Rectal smooth muscle tissue (tissue), 1 donor: ENCODE measurements around the gene LARGE1.

Source experiments
- H3K27ac ChIP-seq: one replicate; pipeline ENCODE4 v1.7.0; 2013; ENCODE audit warnings: low read depth, low read length, inconsistent platforms
- H3K27me3 ChIP-seq: one replicate; pipeline ENCODE4 v1.7.0; 2013; ENCODE audit warnings: low read length; ENCODE audit not compliant: control insufficient read depth, insufficient read depth
- H3K36me3 ChIP-seq: one replicate; pipeline ENCODE4 v1.7.0; 2013; ENCODE audit warnings: low read length; ENCODE audit not compliant: control insufficient read depth, insufficient read depth
- H3K4me1 ChIP-seq: one replicate; pipeline ENCODE4 v1.7.0; 2013; ENCODE audit warnings: low read length; ENCODE audit not compliant: control insufficient read depth, insufficient read depth
- H3K4me3 ChIP-seq: one replicate; pipeline ENCODE4 v1.7.0; 2013; ENCODE audit warnings: low read length
- H3K9ac ChIP-seq: one replicate; pipeline ENCODE4 v1.7.0; 2013; ENCODE audit warnings: low read length

LARGE1 gene

GRCh38 chr22:33879796-33880195, 40.5 kb downstream of the LARGE1 start:
- Histone ChIP-seq H3K27me3 (no peaks in the 10 kb centered on the region), H3K9ac (no peak overlapping the region), H3K4me3 (no peak overlapping the region), H3K4me1 (no peaks in the 10 kb centered on the region), H3K36me3 (no peaks in the 10 kb centered on the region), H3K27ac (no peak overlapping the region)

- Histone ChIP-seq H3K4me1 (peaks cover 9% of the 10 kb centered on the region), H3K4me3 (no peak overlapping the region), H3K27me3 (no peaks in the 10 kb centered on the region), H3K9ac (no peak overlapping the region), H3K36me3 (no peaks in the 10 kb centered on the region), H3K27ac (no peak overlapping the region)
These were observed 45.0 kb downstream of the LARGE1 start for GRCh38 chr22:33875316-33875715.

GRCh38 chr22:33874206-33874605, 46.1 kb downstream of the LARGE1 start:
- Histone ChIP-seq H3K9ac (no peak overlapping the region), H3K4me1 (peaks cover 19% of the 10 kb centered on the region), H3K27ac (peak overlapping the region; percentile 12), H3K36me3 (no peaks in the 10 kb centered on the region), H3K27me3 (no peaks in the 10 kb centered on the region), H3K4me3 (no peak overlapping the region)

GRCh38 chr22:33873666-33874065, 46.6 kb downstream of the LARGE1 start:
- H3K4me3 ChIP-seq, result no peak overlapping the region
- H3K27me3 ChIP-seq, result no peaks in the 10 kb centered on the region
- H3K36me3 ChIP-seq, result no peaks in the 10 kb centered on the region
- peaks cover 19% of the 10 kb centered on the region for H3K4me1 ChIP-seq
- H3K27ac ChIP-seq, result peak overlapping the region; percentile 29
- H3K9ac ChIP-seq, result no peak overlapping the region

GRCh38 chr22:33873186-33873585, 47.1 kb downstream of the LARGE1 start:
- Histone ChIP-seq H3K27ac (peak overlapping the region; percentile 29), H3K27me3 (no peaks in the 10 kb centered on the region)

GRCh38 chr22:33871935-33872334, 48.3 kb downstream of the LARGE1 start:
- no peaks in the 10 kb centered on the region for H3K36me3 ChIP-seq
- H3K27ac ChIP-seq, result no peak overlapping the region
- H3K9ac ChIP-seq, result no peak overlapping the region
- peaks cover 30% of the 10 kb centered on the region for H3K4me1 ChIP-seq
- no peak overlapping the region for H3K4me3 ChIP-seq
- H3K27me3 ChIP-seq, result no peaks in the 10 kb centered on the region

More at GRCh38 chr22:33873186-33873585, 47.1 kb downstream of the LARGE1 start:
- Histone ChIP-seq H3K9ac (no peak overlapping the region), H3K4me1 (peaks cover 19% of the 10 kb centered on the region), H3K36me3 (no peaks in the 10 kb centered on the region), H3K4me3 (no peak overlapping the region)

- Histone ChIP-seq H3K4me3 (no peak overlapping the region), H3K9ac (no peak overlapping the region), H3K4me1 (peaks cover 35% of the 10 kb centered on the region), H3K27ac (peak overlapping the region; percentile 59), H3K27me3 (no peaks in the 10 kb centered on the region), H3K36me3 (no peaks in the 10 kb centered on the region)
These were observed 50.3 kb downstream of the LARGE1 start for GRCh38 chr22:33869946-33870345.

GRCh38 chr22:33867971-33868370, 52.3 kb downstream of the LARGE1 start:
- Histone ChIP-seq H3K27me3 (no peaks in the 10 kb centered on the region), H3K27ac (peak overlapping the region; percentile 81), H3K9ac (no peak overlapping the region), H3K36me3 (no peaks in the 10 kb centered on the region), H3K4me3 (no peak overlapping the region), H3K4me1 (peaks cover 29% of the 10 kb centered on the region)

GRCh38 chr22:33867118-33867866, 53.0 kb downstream of the LARGE1 start:
- H3K27me3 ChIP-seq, result no peaks in the 10 kb centered on the region
- H3K27ac ChIP-seq, result peak overlapping the region; percentile 81
- H3K4me3 ChIP-seq, result no peak overlapping the region
- peaks cover 29% of the 10 kb centered on the region for H3K4me1 ChIP-seq
- H3K9ac ChIP-seq, result no peak overlapping the region
- no peaks in the 10 kb centered on the region for H3K36me3 ChIP-seq

- H3K4me3 ChIP-seq, result no peak overlapping the region
- H3K27me3 ChIP-seq, result no peaks in the 10 kb centered on the region
- no peaks in the 10 kb centered on the region for H3K36me3 ChIP-seq
- H3K27ac ChIP-seq, result peak overlapping the region; percentile 81
- no peak overlapping the region for H3K9ac ChIP-seq
- peaks cover 29% of the 10 kb centered on the region for H3K4me1 ChIP-seq
These were observed 53.8 kb downstream of the LARGE1 start for GRCh38 chr22:33866511-33866910.

GRCh38 chr22:33865996-33866395, 54.3 kb downstream of the LARGE1 start:
- Histone ChIP-seq H3K9ac (no peak overlapping the region), H3K4me3 (no peak overlapping the region), H3K27me3 (no peaks in the 10 kb centered on the region), H3K4me1 (peaks cover 29% of the 10 kb centered on the region), H3K27ac (no peak overlapping the region), H3K36me3 (no peaks in the 10 kb centered on the region)

GRCh38 chr22:33865248-33865647, 55.0 kb downstream of the LARGE1 start:
- peaks cover 28% of the 10 kb centered on the region for H3K4me1 ChIP-seq
- H3K27ac ChIP-seq, result peak overlapping the region; percentile 48

GRCh38 chr22:33864723-33865130, 55.5 kb downstream of the LARGE1 start:
- Histone ChIP-seq H3K4me1 (peaks cover 23% of the 10 kb centered on the region), H3K27me3 (no peaks in the 10 kb centered on the region), H3K4me3 (no peak overlapping the region), H3K36me3 (no peaks in the 10 kb centered on the region), H3K27ac (peak overlapping the region; percentile 48), H3K9ac (no peak overlapping the region)

More at GRCh38 chr22:33865248-33865647, 55.0 kb downstream of the LARGE1 start:
- Histone ChIP-seq H3K27me3 (no peaks in the 10 kb centered on the region), H3K36me3 (no peaks in the 10 kb centered on the region), H3K9ac (no peak overlapping the region), H3K4me3 (no peak overlapping the region)
